Measurements from ENCODE around the gene FUT7. TPM values are rescaled to one million over a fixed set of nuclear protein-coding genes. Genes with fewer than 3 reads are reported as not detected.

Gene FUT7
- total and polyA plus RNA-seq, 2 of the 8 experiments (the other 6 are each of a cell fraction or from before 2014, with no cell fraction given): not detected

DNA sequence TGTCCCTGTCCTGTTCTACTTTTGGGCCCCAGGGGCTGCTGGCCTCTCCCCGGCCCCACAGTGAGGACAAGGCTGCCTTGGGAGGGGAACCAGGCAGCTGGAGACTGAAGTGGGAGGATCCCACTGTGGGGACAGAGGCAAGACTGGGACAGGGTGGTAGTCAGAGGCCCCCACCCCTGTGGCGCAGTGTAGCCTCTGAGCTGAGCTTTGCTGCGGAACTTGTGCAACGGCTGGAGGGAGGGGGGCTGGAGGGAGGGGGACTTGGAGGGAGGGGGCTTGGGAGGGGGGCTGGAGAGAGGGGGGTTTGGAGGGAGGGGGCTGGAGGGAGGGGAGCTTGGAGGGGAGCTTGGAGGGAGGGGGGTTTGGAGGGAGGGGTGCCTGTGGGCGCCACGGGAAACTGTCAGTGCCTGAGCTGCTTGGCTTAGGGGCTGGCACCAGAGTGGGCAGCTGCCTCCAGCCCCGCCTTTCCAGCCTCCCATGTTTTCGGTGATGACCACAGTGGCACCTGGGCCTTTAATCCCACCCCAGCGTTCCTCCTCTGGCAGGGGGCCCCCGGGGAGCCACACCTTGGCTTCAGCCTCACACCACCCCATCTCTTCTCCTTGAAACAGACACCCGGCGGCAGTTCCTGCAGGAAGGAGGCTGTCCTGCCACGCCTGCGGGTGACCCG, 2.3 kb upstream of the FUT7 start:
- Histone ChIP-seq H2BK12ac (ENCODE audit: low read depth, low read length) (no peak overlapping the region), H3K9me3 (ENCODE audit: insufficient read depth in 2 of 2, low read depth in 1 of 2, low read length in 1 of 2) (no peaks in the 10 kb centered on the region), H3K4me3 (ENCODE audit: extremely low read depth in 1 of 4, insufficient read depth in 2 of 4, low read depth in 3 of 4, low read length in 4 of 4) (no peak overlapping the region), H3K27me3 (replicated peaks in 1 of 4; ENCODE audit: control insufficient read depth in 3 of 4, extremely low read depth in 1 of 4, insufficient read depth in 3 of 4, low read length in 3 of 4) (peaks cover 0 to 2% (median under 1%) of the 10 kb centered on the region in 4 experiments; a peak in 4 of 7 replicates), H4K20me1 (replicated peaks in 1 of 2; ENCODE audit: control insufficient read depth in 1 of 2, insufficient read depth in 2 of 2, low read length in 2 of 2) (peaks cover 2 to 5% of the 10 kb centered on the region in 2 experiments), H3K79me2 (ENCODE audit: control insufficient read depth in 1 of 2, insufficient read depth in 2 of 2, low read length in 2 of 2) (no peaks in the 10 kb centered on the region), H2BK120ac (replicated peaks; ENCODE audit: low read depth, low read length) (no peak overlapping the region), H3K36me3 (ENCODE audit: control insufficient read depth in 2 of 4, insufficient read depth in 4 of 4, low read length in 3 of 4) (no peaks in the 10 kb centered on the region), H3K4me2 (ENCODE audit: insufficient read depth in 1 of 2, low read depth in 2 of 2, low read length in 2 of 2) (no peak overlapping the region), H2BK20ac (ENCODE audit: low read length) (no peak overlapping the region), H3K14ac (ENCODE audit: insufficient read length) (no peak overlapping the region), H3K18ac (ENCODE audit: extremely low read depth, low read length) (no peak overlapping the region), H4K5ac (ENCODE audit: insufficient read length, low read depth, low read length) (no peak overlapping the region), H3K9ac (replicated peaks in 1 of 4; ENCODE audit: extremely low read depth in 1 of 4, low read depth in 3 of 4, low read length in 3 of 4) (no peak overlapping the region), H3K56ac (replicated peaks; ENCODE audit: insufficient read length, low read depth, low read length) (no peak overlapping the region), H2BK15ac (ENCODE audit: low read length) (no peak overlapping the region), H3K27ac (ENCODE audit: low read depth, low read length) (no peak overlapping the region), H3K4me1 (replicated peaks in 1 of 4; ENCODE audit: control insufficient read depth in 3 of 4, insufficient read depth in 4 of 4, low read length in 3 of 4) (peaks cover 0 to 2% (median under 1%) of the 10 kb centered on the region in 4 experiments; a peak in 3 of 7 replicates), H4K91ac (replicated peaks; ENCODE audit: insufficient read length, low read length) (no peak overlapping the region), H3K4ac (replicated peaks; ENCODE audit: insufficient read length, low read depth, low read length) (no peak overlapping the region), H3K23ac (ENCODE audit: insufficient read length) (no peak overlapping the region), H2BK5ac (ENCODE audit: low read depth, low read length) (no peak overlapping the region), H4K8ac (ENCODE audit: extremely low read depth, insufficient read depth, low read length) (peak overlapping the region; percentile 68; the same call in 1 of the 2 replicates), H2AK5ac (ENCODE audit: low read depth, low read length) (no peak overlapping the region), H3K23me2 (ENCODE audit: low read depth, low read length) (no peaks in the 10 kb centered on the region), H3K79me1 (ENCODE audit: low read depth, low read length) (no peaks in the 10 kb centered on the region), H2AFZ (ENCODE audit: low read length) (no peak overlapping the region)
- ChIA-PET POLR2A (ENCODE audit: partially characterized antibody) (interaction anchor here (0.9 to 1.3 kb wide), 3 partner anchors 21 to 86 kb away, joined by 3 read pairs; no protein-coding TSS in a partner anchor), CTCF (ENCODE audit: partially characterized antibody) (interaction anchor here (0.6 to 4.2 kb wide), 41 partner anchors 8 to 259 kb away, joined by 3 to 65 read pairs (median 8); partner anchors contain the start of genes AJM1, CLIC3, LCN12 and MAMDC4)
- FAIRE-seq (no peak), DNase-seq (ENCODE audit: low read depth in 1 of 2, low spot score in 2 of 2) (no peak)
- 89% methylated on average over 8 of the region's 15 CpGs; no CpG with 5 or more reads in 1 of the 2 experiments for WGBS, 2 experiments (ENCODE audit: extremely low coverage in 1 of 2, insufficient coverage in 1 of 2, insufficient read length in 1 of 2, insufficient replicate concordance in 2 of 2, low coverage in 1 of 2, low lambda C conversion rate in 2 of 2, missing lambda C conversion rate in 1 of 2)
- TF ChIP-seq GABPA (IDR thresholded peaks at IDR 0.05; ENCODE audit: borderline replicate concordance, insufficient read depth, low read length) (no peak), TCF12 (IDR thresholded peaks at IDR 0.05; ENCODE audit: low read depth, low read length) (no peak), MAFK (IDR thresholded peaks at IDR 0.05; ENCODE audit: low read depth, low read length) (no peak), RXRA (IDR thresholded peaks at IDR 0.05; ENCODE audit: insufficient read depth, low read depth, low read length) (no peak), RNF2 (IDR thresholded peaks at IDR 0.05; ENCODE audit: borderline replicate concordance, low read depth, low read length, missing control alignments, poor library complexity, severe bottlenecking) (no peak), GTF2F1 (IDR thresholded peaks at IDR 0.05; ENCODE audit: borderline replicate concordance, low read depth, low read length) (no peak), NANOG (IDR thresholded peaks at IDR 0.05; ENCODE audit: insufficient read depth, low read depth, low read length, poor library complexity, severe bottlenecking) (no peak), HDAC6 (IDR thresholded peaks at IDR 0.05; ENCODE audit: low read depth, low read length) (no peak), BCL11A (IDR thresholded peaks at IDR 0.05; ENCODE audit: low read depth in 2 of 2, low read length in 2 of 2) (no peak), FOSL1 (IDR thresholded peaks at IDR 0.05; ENCODE audit: insufficient read depth, low read depth, low read length) (no peak), EP300 (IDR thresholded peaks at IDR 0.05; ENCODE audit: borderline replicate concordance in 1 of 2, low read depth in 2 of 2, low read length in 2 of 2) (no peak), TEAD4 (IDR thresholded peaks at IDR 0.05; ENCODE audit: low read depth, low read length) (no peak)
